Fibroblast of skin of right biceps (primary cell): ENCODE data around the gene DAPK2.
"Not testable (repeated sequence)": the region's sequence is repeated elsewhere in the genome, so short reads cannot be mapped to it uniquely, and the experiment has no call there.

Source experiments
- DNase-seq: peaks from one replicate; pipeline ENCODE4 v3.0.0-alpha.2; 2013

DAPK2 gene

GRCh38 chr15:63970621-63971426 lies 75.5 kb downstream of the DAPK2 start:
- no peak for DNase-seq

DNA sequence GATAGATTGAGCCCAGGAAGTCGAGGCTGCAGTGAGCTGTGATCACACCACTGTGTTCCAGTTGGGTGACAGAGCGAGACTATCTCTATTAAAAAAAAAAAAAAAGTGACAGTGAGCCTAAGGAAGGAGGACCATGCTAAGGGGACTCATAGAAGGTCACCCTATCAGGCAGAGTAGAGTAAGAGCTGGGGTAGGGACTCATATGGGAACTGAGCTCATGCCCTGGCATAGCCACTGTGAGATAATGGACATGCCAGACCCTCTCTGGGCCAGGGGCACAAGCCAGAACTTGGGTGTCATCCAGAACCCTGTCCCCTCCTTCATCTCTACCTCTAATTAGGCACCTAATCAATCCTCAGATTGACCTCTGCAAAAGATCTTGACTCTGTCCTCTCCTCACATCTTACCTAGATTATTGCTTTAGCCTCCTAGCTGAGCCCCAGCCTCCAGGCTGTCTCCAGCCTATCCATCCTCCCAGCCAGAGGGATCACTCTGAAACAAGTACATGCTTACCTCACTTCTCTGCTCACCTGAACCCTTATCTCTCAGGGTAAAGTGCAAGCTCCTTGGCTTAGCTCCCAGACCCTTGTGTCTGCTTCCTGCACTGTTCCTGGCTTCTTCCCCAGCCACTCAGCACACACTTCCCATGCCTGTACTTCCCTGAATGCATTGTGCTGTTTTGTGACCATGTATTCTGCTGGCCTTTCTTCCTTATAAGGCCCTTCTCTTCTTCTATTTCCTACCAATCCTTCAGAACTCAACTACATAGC lies 76.4 kb downstream of the DAPK2 start:
- DNase-seq = no peak

DNA sequence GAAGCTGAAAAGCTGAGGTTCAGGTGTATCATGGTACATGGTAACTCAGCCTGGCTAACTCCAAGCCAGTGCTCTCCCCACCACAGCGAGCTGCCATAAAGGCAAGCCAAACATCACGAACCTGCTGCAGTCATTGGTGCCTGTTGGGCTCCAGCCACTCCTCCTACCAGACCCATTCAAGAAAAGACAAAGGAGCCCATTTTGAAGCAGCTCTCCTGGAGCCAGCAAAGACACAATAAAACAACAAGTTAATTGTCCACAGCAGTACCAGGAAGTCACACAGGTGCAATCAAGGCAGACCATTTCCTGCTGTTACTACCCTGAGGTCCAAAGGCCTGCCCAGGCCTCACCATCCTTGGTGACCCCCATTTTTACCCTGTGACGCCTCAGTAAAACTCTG lies 77.6 kb downstream of the DAPK2 start:
- no peak for DNase-seq

GRCh38 chr15:63968122-63968524 lies 78.2 kb downstream of the DAPK2 start:
- no peak for DNase-seq

GRCh38 chr15:63967616-63968015 lies 78.7 kb downstream of the DAPK2 start:
- no peak for DNase-seq

- DNase-seq = not testable (repeated sequence)
Measured at GRCh38 chr15:63962947-63963721, 83.2 kb downstream of the DAPK2 start.

DNA sequence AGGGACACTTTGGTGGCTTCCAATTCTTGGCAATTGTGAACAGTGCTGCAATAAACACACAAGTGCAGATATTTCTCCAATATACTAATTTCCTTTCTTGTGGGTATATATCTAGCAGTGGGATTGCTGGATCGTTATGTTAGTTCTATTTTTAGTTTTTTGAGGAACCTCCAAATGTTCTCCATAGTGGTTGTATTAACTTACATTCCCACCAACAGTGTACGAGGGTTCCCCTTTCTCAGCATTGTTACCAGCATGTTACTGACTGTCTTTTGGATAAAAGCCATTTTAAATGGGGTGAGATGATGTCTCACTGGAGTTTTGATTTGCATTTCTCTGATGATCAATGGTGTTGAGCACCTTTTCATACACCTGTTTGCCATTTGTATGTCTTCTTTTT lies 92.8 kb downstream of the DAPK2 start:
- no peak for DNase-seq

DNA sequence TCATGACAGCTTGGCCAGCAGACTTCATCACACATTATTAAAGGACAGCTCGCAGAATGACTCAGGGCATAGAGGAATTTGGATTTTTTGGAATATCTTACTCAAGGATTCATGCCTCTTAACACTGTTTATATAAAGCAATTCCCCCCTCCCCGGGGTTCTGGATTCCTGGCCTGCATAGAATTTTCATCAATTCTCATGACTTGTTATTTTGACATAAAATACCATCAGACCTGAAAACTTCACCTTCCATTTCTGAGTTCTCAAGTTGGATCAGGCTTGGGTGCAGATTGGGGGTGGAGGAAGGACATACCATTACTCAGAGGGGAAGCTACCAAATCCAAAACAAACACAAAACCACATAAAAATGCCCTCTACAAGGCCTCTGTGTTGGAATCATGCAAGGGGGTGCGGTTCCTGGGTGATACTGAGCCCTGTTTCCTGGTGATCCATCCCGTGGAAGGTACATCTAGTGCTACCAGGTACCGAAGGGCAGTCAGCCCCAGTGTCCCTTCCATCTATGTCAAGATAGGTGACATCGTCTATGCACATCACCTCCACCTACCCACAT lies 95.3 kb downstream of the DAPK2 start:
- peak; percentile 93 for DNase-seq

DNA sequence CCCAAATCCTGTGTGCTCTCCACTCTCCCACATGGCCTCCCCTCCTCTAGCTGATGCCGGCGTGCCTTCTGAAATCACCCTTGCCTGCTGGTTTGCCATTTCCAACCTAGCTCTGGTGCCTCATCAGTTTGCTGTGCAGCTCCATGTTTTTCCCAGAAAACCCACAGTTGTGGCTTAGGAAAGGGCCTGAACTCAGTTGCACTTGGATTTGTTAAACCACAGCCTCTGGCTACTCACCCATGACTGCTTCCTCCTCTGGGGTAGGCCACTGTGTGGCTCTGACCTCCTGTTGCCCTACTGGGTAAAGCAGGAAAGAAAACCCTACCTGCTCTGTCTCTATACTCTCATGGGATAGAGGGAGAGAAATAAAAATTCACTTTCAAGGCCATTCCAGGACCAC lies 97.3 kb downstream of the DAPK2 start:
- peak; percentile 18 for DNase-seq

DNA sequence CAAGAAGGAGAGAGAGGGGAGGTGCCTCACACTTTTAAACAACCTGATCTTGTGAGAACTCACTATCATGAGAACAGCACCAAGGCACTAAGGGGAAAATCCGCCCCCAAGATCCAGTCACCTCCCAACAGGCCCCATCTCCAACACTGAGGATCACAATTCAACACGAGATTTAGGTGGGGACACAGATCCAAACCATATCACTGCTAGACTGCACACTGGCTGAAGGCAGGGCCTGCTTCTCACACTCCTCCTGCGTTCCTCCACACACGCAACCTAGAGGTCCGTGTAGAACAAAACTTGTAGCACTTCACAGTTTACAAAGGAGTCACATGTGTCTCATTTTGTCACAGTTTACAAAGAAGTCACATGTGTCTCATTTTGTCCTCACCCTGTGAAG lies 97.8 kb downstream of the DAPK2 start:
- no peak for DNase-seq

DNA sequence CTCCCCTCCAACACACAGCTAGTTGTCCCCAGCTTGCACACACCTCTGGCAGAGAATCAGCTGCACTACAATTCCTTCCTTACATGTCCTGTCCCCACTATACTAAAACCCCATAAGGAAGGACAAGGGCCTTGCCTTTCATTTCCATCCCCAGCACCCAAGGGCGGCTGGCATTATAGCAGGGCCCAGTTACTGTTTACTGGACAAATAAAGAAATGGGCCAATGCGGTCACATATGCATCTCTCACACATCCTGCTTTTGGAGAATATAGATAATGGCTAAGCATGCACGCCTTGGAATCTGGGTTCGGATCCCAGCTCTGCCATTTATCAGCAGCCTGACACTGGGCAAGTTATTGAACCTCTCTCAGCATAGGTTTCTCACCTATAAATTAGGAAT lies 99.1 kb downstream of the DAPK2 start:
- DNase-seq = no peak

- DNase-seq = no peak
Measured at GRCh38 chr15:63946524-63947065, 99.7 kb downstream of the DAPK2 start.

DNA sequence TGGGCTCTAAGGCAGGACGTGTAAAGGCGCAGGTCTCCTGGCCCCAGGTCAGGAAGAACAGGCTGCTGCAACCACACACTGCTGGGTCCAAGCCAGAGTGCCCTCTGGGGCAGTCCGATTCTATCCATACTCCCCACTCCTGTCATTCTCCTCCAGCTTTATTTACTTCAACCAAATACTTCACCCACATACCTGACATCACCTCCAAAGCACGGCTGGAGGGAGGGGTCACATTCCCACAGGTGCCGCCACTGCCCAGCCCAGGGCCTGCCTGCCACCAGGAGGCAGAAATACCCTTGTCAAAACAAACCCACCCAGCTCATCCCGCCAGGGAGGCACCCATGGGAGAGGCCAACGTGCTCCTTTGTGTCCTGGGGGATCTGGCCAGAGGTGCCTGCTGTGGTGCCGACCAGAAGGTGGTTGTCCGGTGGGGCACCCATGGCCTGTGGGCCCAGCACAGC lies 100.4 kb downstream of the DAPK2 start:
- no peak for DNase-seq

- peak; percentile 58 for DNase-seq
Measured at GRCh38 chr15:63945007-63945788, 101.1 kb downstream of the DAPK2 start.

DNA sequence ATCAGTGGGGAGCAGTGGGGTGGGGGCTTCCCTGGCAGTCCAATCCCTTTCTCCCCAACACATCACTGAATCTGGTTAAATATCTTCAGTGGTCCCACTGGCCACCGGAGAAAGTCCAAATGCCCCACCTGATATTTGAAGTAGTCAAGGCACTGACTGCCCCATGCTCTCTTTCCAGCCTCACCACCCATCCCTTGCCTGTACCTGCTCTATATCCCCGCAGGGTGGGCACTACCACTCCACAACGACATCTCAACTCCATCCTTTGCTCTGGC lies 101.7 kb downstream of the DAPK2 start:
- no peak for DNase-seq

- DNase-seq = no peak
Measured at GRCh38 chr15:63943829-63944680, 102.2 kb downstream of the DAPK2 start.

DNA sequence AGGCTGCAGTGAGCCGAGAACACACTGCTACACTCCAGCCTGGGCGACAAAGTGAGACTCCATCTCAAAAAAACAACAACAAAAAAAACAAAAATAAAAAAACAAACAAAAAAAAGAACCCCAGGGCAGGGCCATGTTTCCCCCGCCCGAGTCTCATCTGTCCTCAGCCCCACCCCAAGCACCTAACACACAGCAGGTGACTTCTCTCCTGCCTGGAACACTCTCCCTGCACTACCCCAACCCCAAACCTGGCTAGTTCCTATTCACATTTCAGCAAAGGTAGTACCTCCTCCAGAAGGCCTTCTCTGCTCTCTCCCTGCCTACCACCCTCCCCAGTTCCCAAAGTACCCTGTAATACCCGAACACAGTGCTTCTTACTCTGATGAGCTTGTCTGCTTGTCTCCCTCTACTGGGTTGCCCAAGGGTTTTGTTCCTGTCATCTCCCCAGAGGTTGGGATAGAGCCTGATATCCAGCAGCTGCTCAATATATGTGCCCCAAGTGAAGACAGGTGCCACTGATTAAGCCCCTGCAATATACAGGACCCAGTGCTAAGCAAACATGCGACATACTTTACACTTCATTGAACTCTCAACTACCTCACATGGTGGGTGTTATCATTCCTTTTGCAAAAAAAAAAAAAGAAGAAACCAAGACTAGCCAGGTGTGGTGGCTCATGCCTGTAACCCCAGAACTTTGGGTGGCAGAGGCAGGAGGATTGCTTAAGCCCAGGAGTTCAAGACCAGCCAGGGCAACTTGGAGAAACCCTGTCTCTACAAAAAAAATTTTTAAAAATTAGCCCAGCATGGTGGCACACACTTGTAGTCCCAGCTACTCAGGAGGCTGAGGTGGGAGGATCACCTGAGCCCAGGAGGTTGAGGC lies 103.6 kb downstream of the DAPK2 start:
- no peak for DNase-seq

DNA sequence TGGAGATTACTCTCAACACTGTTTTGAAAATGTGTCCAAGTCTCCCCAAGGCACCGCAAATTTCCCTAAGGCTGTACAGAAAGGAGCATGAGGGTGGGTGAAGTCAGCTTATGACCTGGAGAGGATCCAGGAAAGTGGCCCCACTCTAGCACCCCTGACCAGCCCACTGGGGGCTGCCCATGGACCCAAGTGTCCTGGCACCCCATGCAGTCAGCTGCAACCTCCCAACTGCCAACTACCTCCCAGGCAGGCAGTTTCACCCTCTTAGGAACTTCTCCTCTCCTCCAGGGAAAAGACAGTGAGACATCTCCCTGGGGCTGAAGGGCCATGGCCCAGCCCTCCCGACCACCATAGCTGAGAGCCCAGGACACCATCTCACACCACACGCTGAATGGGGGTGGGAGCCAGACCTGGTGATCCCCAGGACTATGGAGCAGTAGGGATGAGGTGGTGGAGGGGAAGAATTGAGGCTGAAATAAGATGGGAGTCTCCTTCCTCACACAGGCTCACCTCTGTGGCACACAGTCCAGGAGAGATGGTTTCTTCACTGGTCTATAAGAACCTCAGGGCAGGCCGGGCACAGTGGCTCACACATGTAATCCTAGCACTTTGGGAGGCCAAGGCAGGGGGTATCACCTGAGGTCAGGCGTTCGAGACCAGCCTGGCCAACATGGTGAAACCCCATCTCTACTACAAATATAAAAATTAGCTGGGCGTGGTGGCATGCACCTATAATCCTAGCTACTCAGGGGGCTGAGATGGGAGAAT lies 104.4 kb downstream of the DAPK2 start:
- DNase-seq = no peak

- DNase-seq = no peak
Measured at GRCh38 chr15:63940966-63941620, 105.2 kb downstream of the DAPK2 start.
